Activated naive CD4-positive, alpha-beta T cell treated with anti-CD3 and anti-CD28 coated beads for 36 hours (primary cell): ENCODE data around the gene MRPL53. TPM values are rescaled to one million over a fixed set of nuclear protein-coding genes. Genes with fewer than 3 reads are reported as not detected.

Experiments used
- CTCF ChIA-PET: fragments of 350-600 bp; sonication (Branson Sonifier 250); formaldehyde crosslinking; loops from one replicate; lab custom pipeline; 2021; ENCODE audit warnings: antibody characterized with exemption; lab: Charles Lee
- DNase-seq: peaks from one replicate; pipeline ENCODE4 v3.0.0-alpha.2; 2020
- H3K27ac Mint-ChIP-seq: one replicate; pipeline ENCODE4 v1.8.0; 2021; ENCODE audit warnings: mild to moderate bottlenecking, mixed read lengths
- H3K27me3 Mint-ChIP-seq: one replicate; pipeline ENCODE4 v1.8.0; 2021; ENCODE audit warnings: low read depth, mixed read lengths
- H3K36me3 Mint-ChIP-seq: one replicate; pipeline ENCODE4 v1.8.0; 2021; ENCODE audit warnings: low read depth, mixed read lengths
- H3K4me1 Mint-ChIP-seq: one replicate; pipeline ENCODE4 v1.8.0; 2021; ENCODE audit warnings: low read depth, mixed read lengths
- H3K4me3 Mint-ChIP-seq: one replicate; pipeline ENCODE4 v1.8.0; 2021; ENCODE audit warnings: mild to moderate bottlenecking, moderate library complexity, mixed read lengths
- H3K9me3 Mint-ChIP-seq: one replicate; pipeline ENCODE4 v1.8.0; 2021; ENCODE audit warnings: mixed read lengths
- intact Hi-C: fragments of 100-400 bp; cut with micrococcal nuclease; formaldehyde crosslinking; loops from one replicate; pipeline ENCODE4 v1.15.1; 2023
- total RNA-seq, 2 experiments: library from RNA; stranded (reverse); gene quantifications; one replicate each; pipeline ENCODE4 v1.2.3, GENCODE V29; 2021

MRPL53 gene
- total RNA-seq, 2 experiments from 2014 or later: 112 to 117 TPM

DNA sequence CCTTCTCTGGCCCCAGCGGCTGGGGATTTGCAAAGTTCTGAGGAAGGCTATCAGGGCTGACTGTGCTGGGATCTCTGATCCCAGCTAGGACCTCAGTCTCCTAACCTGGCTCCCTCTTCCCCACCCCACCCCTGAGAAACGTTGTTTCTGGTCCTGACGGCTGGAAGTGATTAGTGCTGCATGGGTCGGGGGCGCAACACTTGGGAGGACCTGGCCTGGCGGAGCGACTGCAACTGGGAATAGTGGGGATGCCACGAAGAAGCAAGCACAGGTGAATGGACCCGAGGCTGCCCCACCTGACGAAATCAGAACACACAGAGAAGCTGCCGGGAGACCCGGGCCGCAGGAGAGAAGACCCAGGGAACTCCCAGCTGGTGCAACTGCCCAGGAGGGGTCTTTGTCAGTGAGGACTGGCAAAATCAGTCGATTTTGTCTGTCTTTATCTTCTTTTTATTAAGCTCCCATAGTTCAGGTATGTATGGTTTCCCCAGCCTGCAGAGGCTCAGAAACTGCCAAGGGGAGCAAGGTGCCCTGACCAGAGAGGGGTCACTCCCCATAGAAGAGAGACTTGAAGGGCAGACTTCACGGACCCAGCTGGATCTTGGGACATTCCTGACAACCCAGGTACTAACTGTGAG, 27.6 kb upstream of the MRPL53 start:
- Mint-ChIP-seq H3K4me3 (no peak overlapping the region), H3K27ac (no peak overlapping the region), H3K4me1 (peaks cover 46% of the 10 kb centered on the region), H3K36me3 (peaks cover 8% of the 10 kb centered on the region), H3K27me3 (peaks cover 70% of the 10 kb centered on the region), H3K9me3 (no peaks in the 10 kb centered on the region)
- intact Hi-C loops: loop anchor here (5.0 to 10.0 kb wide), 2 partner anchors 32 to 455 kb away; partner anchors contain the start of gene POLE4
- no peak for DNase-seq
- CTCF ChIA-PET: interaction anchor here (0.6 to 3.7 kb wide), 5 partner anchors 15 to 87 kb away, joined by 3 to 24 read pairs (median 6); partner anchors contain the start of genes CCDC142, TLX2 and TTC31

- Mint-ChIP-seq H3K27ac (no peak within 1 kb of the TSS), H3K36me3 (peaks cover 2% of the 10 kb centered on the region), H3K4me1 (peaks cover 40% of the 10 kb centered on the region), H3K27me3 (peaks cover 66% of the 10 kb centered on the region), H3K4me3 (peak within 1 kb of the TSS; percentile 67), H3K9me3 (no peaks in the 10 kb centered on the region)
- peak; percentile 43 for DNase-seq
- CTCF ChIA-PET: interaction anchor here (1.8 to 3.7 kb wide), 2 partner anchors 17 to 87 kb away, joined by 6 to 24 read pairs; partner anchors contain the start of genes CCDC142 and TTC31
- intact Hi-C loops: loop anchor here (5.0 kb wide), 1 partner anchor 33 kb away; no protein-coding TSS in a partner anchor
Observed at GRCh38 chr2:74499267-74499939, 26.9 kb upstream of the MRPL53 start, which contains the start of gene LBX2. Gene LBX2, minus strand, starts transcription at chr2:74499603. Its CDS starts 66 bp downstream, at chr2:74499537.

DNA sequence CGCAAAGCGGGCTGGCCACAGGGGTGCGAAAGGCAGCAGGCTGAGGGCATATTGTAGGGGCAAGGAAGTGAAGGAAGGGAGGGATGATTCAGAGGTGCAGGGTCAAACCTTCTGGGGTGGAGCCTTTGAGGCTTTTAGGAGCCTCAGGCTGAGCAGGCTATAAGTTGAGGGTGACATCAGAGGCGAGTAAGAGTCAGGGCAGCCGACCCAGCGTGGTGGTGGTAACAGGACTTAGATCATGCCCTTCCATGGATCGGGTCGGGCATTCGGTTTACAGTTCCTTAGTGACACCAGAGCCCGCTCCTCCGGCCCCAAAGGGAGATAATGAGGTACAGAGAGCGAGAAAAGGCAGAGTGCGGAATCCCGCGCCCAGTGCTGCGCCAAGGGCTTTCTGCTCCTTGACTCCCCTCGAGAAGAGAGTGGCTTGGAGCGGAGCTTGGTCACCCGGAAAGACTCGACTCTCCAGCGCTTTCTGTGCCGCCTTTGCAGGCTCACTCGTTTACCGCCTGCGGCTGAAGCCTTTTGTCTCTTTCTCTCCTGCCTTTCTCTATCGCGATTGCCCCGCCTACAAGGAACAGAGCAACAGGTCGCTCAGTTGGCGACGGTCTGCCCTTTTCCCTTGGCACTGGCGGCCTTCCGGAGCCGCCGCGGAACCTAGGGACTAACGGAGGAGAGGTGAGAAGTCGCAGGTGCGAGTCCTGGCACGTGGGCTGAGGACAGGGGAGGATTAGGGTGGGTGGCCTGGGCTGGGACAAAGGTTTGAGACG, 26.2 kb upstream of the MRPL53 start:
- intact Hi-C loops: loop anchor here (1.0 to 5.0 kb wide), 3 partner anchors 18 to 89 kb away; no protein-coding TSS in a partner anchor
- peak; percentile 45 for DNase-seq
- H3K4me1 Mint-ChIP-seq: peaks cover 34% of the 10 kb centered on the region
- no peak overlapping the region for H3K27ac Mint-ChIP-seq
- peak overlapping the region; percentile 67 for H3K4me3 Mint-ChIP-seq
- peaks cover 59% of the 10 kb centered on the region for H3K27me3 Mint-ChIP-seq
- CTCF ChIA-PET: interaction anchor here (1.0 to 3.7 kb wide), 3 partner anchors 17 to 88 kb away, joined by 3 to 24 read pairs (median 6); partner anchors contain the start of genes CCDC142 and TTC31
- no peaks in the 10 kb centered on the region for H3K9me3 Mint-ChIP-seq
- H3K36me3 Mint-ChIP-seq: peaks cover 3% of the 10 kb centered on the region

DNA sequence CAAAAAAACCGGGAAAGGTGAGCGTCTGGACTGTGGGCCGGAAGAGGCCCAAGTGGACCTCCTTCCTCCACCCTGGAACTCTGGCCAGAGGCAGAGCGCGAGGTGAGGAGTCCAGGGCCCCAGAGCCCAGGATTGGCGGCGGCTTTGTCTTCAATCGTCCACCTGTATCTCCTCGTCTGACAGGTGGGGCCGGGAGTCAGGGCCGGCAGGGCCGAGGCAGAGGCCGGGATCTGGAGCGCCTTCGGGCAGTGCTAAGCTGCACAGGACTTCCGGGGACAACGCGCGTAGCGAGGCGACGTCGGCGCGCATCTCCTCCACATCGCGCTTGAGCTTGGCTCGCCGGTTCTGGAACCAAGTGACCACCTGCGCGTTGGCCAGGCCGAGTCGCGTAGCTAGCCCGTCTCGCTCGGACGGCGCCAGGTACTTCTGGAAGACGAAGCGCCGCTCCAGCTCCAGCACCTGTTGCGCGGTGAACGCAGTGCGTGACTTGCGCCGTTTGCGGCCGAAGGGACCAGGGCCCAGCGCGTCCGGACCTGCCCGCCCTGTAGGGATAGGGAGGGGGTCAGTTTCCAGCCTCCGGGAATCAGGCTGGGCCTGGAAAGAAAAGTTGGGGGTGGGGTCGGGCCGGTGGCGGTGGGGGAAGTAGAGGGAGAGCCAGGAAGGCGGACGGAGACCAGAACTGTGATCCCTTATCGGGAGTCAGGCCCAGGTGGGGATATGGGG, 25.5 kb upstream of the MRPL53 start:
- peaks cover 6% of the 10 kb centered on the region for H3K36me3 Mint-ChIP-seq
- DNase-seq: no peak
- intact Hi-C loops: loop anchor here (1.0 to 5.0 kb wide), 3 partner anchors 18 to 89 kb away; no protein-coding TSS in a partner anchor
- peak overlapping the region; percentile 67 for H3K4me3 Mint-ChIP-seq
- CTCF ChIA-PET: interaction anchor here (1.0 kb wide), 1 partner anchor 47 kb away, joined by 3 read pairs; no protein-coding TSS in a partner anchor
- no peak overlapping the region for H3K27ac Mint-ChIP-seq
- H3K4me1 Mint-ChIP-seq: peaks cover 30% of the 10 kb centered on the region
- H3K27me3 Mint-ChIP-seq: peaks cover 51% of the 10 kb centered on the region
- no peaks in the 10 kb centered on the region for H3K9me3 Mint-ChIP-seq

GRCh38 chr2:74496997-74497776, 24.7 kb upstream of the MRPL53 start:
- CTCF ChIA-PET: interaction anchor here (1.0 kb wide), 1 partner anchor 48 kb away, joined by 3 read pairs; no protein-coding TSS in a partner anchor
- peaks cover 9% of the 10 kb centered on the region for H3K36me3 Mint-ChIP-seq
- H3K4me3 Mint-ChIP-seq: peak overlapping the region; percentile 67
- peaks cover 24% of the 10 kb centered on the region for H3K4me1 Mint-ChIP-seq
- peaks cover 44% of the 10 kb centered on the region for H3K27me3 Mint-ChIP-seq
- H3K27ac Mint-ChIP-seq: no peak overlapping the region
- no peak for DNase-seq
- H3K9me3 Mint-ChIP-seq: no peaks in the 10 kb centered on the region
- intact Hi-C loops: loop anchor here (5.0 kb wide), 1 partner anchor 35 kb away; no protein-coding TSS in a partner anchor

DNA sequence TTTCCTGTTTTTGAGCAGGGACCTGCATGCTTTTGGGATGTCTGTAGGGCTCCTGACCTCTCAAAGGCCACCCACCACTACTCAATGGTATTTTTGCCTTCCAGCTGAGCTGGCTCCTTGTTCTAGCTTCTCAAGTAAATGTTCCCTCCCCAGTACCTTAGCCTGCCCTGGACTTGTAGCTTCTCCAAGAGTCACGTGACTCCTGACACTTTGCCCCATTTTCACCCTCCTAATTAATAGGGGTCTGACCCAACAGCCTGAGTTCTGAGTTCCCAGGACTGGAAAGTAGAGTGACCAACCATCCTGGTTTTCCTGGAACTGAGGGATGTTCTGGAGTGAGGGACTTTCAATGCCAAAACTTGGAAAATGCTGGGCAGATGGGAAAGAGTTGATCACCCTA, 23.0 kb upstream of the MRPL53 start:
- H3K27ac Mint-ChIP-seq: no peak overlapping the region
- no peaks in the 10 kb centered on the region for H3K9me3 Mint-ChIP-seq
- no peak for DNase-seq
- H3K4me3 Mint-ChIP-seq: no peak overlapping the region
- H3K4me1 Mint-ChIP-seq: peaks cover 21% of the 10 kb centered on the region
- H3K36me3 Mint-ChIP-seq: peaks cover 15% of the 10 kb centered on the region
- CTCF ChIA-PET: interaction anchor here (3.9 kb wide), 1 partner anchor 92 kb away, joined by 21 read pairs; no protein-coding TSS in a partner anchor
- intact Hi-C loops: loop anchor here (5.0 kb wide), 1 partner anchor 37 kb away; no protein-coding TSS in a partner anchor
- peaks cover 26% of the 10 kb centered on the region for H3K27me3 Mint-ChIP-seq

DNA sequence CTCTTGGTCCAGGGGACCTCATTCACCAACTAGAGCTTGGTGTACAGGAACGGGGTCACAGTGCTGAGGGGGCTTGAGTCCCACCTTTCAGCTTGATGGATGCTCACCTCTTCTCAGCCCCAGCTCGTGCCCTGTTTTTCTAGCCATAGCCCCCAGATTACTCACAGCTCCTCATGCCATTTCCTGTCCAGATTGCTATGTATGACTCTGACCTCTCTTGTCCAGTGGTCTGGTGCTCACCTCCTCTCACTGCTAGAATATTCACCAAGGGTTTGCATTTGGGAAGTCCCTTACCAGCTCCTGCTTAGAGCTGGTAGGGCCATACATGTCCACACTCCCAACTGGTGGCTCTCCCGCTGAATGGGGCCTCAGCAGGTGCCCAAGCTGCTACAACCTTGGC, 21.1 kb upstream of the MRPL53 start:
- CTCF ChIA-PET: interaction anchor here (0.6 to 3.9 kb wide), 3 partner anchors 50 to 98 kb away, joined by 3 to 21 read pairs (median 4); no protein-coding TSS in a partner anchor
- Mint-ChIP-seq H3K27me3 (peaks cover 12% of the 10 kb centered on the region), H3K4me3 (no peak overlapping the region), H3K4me1 (peaks cover 11% of the 10 kb centered on the region), H3K9me3 (no peaks in the 10 kb centered on the region), H3K27ac (no peak overlapping the region), H3K36me3 (peaks cover 19% of the 10 kb centered on the region)
- intact Hi-C loops: no loop called here
- DNase-seq: no peak

DNA sequence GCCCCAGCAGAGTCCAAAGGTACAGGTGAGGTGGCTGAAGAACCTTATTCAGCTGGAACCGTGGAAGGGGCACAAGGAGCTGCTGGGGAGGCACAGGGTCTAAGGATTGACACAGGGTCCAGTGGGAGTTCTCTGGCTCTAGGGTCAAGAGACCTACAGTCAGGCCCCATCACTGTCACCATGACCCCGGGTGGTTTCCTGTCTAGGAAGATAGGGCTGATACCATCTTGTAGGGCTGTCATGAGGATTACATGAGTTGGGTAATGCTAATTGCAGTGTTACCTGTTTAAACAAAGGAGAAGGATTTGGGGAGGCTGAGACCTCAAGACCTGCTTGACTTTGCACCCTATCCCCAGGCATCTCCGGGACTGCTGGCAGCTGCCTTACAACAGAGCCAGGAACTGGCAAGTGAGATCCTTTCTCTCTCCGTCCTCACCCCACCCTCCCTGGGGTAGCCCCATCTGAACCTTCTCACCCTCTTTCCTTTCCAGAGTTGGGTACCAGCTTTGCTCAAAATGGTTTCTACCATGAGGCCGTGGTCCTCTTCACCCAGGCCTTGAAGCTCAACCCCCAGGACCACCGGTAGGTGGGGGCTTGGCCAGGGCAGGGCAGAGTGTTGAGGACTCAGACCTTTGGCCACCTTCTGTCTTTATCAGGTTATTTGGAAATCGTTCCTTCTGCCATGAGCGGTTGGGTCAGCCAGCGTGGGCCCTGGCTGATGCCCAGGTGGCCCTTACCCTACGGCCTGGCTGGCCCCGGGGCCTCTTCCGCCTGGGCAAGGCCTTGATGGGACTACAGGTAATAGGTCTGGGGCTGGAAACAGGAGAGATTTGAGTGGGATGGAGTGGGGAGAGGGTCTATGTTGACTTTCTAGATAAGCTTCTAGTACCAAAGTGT, 19.4 kb upstream of the MRPL53 start:
- Mint-ChIP-seq H3K27ac (no peak overlapping the region), H3K27me3 (no peaks in the 10 kb centered on the region), H3K4me3 (no peak overlapping the region), H3K9me3 (no peaks in the 10 kb centered on the region), H3K4me1 (no peaks in the 10 kb centered on the region), H3K36me3 (peaks cover 21% of the 10 kb centered on the region)
- CTCF ChIA-PET: interaction anchor here (1.3 to 3.9 kb wide), 2 partner anchors 9 to 95 kb away, joined by 4 to 21 read pairs; partner anchors contain the start of genes CCDC142 and TTC31
- DNase-seq: no peak
- intact Hi-C loops: no loop called here

DNA sequence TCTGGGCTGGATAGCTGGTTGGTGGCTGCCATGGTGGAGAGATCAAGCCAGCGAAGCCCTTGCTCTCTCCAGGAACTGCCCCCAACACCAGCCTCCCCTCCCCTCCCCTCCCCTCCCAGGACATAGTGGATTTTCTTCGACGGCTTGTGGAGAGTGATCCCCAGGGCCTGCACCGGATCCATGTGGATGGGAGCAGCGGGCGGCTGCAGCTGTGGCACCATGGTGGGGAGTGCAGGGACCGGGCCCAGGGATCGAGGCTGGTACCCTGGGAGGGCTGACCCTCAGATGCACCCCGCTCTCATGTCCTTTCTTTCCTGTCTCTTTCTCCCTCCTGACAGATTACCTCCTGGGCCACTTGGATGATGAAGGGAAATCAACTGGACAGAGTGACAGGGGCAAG, 17.4 kb upstream of the MRPL53 start:
- no peak for DNase-seq
- Mint-ChIP-seq H3K27me3 (no peaks in the 10 kb centered on the region), H3K4me1 (peaks cover 2% of the 10 kb centered on the region), H3K9me3 (no peaks in the 10 kb centered on the region), H3K4me3 (no peak overlapping the region), H3K27ac (no peak overlapping the region), H3K36me3 (peaks cover 27% of the 10 kb centered on the region)
- CTCF ChIA-PET: no interaction called here
- intact Hi-C loops: no loop called here
